ENCODE measurements around the gene THAP5. TPM values are rescaled to one million over a fixed set of nuclear protein-coding genes. Genes with fewer than 3 reads are reported as not detected.

Gene THAP5
- polyA plus RNA-seq, 3 donors = 34.4 to 41.4 (median 37.9) TPM

DNA sequence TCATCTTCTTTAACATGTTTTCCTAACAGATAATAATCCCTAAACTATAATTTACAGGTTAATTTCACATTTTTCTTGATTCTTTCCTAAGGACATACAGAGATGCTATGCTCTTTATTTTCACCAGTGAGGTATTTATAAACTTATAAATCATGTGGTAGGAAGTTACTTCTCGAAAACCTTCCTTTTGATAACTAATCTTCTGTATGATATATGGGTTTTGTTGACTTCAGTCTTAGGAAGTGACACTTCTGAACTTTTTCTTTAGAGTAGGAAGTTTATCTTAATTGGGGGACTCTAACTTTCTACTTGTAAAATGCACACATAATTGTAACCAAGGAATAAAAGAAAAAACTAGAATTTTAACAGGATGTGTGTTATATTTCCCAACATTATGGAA, 33.8 kb downstream of the THAP5 start:
- no peak for DNase-seq (ENCODE audit: low read depth in 3 of 3, low spot score in 2 of 3)

DNA sequence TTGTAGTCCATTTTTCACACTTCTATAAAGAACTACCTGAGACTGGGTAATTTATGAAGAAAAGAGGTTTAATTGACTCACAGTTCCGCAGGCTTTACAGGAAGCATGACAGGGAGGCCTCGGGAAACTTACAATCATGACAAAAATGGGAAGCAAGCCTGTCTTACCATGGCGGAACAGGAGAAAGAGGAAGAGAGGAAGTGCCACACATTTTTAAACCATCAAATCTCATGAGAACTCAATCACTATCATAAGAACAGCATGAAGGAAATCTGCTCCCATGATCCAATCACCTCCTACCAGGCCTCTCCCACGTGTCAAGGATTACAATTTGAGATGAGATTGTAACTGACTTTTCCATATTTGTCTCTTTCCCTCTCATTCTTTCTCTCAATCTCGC, 34.2 kb downstream of the THAP5 start:
- DNase-seq (ENCODE audit: low read depth in 3 of 3, low spot score in 2 of 3) = no peak

DNA sequence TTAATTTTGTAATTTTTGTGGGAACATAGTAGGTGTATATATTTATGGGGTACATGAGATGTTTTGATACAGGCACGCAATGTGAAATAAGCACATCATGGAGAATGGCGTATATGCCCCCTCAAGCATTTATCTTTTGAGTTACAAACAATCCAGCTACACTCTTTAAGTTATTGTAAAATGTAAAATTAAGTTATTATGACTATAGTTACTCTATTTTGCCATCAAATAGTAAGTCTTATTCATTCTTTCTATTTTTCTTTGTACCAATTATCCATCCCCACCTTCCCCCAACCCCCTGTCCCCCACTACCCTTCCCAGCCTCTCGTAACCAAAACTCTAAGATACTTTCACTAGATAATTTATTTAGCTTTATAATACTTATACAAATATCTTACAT, 35.8 kb downstream of the THAP5 start:
- DNase-seq (ENCODE audit: low read depth in 3 of 3, low spot score in 2 of 3) = no peak

DNA sequence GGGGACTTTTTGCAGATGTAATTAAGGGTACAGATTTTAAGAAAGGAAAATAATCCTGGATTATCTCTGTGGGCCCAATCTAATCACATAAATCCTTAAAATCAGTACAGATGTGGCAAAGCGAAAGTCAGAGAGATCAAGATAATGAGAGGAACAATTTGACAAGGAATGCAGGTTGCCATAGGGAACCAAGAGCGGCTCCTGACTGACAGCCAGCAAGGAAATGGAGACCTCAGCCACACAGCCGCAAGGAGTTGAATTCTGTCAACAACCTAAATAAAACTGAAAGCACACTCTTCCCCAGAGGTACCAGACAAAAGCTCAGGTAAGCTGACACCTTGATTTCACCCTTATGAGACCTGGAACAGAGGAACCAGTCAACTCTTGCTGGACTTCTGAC, 40.2 kb downstream of the THAP5 start:
- no peak for DNase-seq (ENCODE audit: low read depth in 3 of 3, low spot score in 2 of 3)

DNA sequence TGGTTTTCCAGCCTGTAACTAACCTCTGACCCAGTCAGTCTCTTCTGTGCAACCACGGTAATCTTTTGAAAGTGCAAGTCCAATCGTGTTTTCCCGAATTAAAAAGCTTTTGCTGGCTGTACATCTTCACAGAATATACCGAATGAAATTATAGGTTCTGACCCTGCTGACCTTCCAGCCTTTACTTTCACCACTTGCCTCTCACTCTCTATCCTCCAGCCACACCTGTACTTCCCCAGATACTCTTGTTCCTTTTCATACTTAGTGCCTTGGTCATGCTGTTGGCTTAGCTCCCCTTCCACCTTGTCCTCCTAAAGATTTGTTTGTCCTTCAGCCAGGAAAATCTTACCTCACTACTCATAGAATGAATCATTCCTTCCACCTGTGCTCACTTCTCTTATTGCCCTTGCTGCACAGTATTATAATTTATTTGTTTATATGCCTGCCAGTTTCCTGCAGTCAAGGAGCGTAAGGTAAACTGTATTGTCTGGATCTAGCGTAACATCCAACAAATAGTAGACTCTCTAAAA, 41.3 kb downstream of the THAP5 start:
- DNase-seq (ENCODE audit: low read depth in 3 of 3, low spot score in 2 of 3) = no peak

DNA sequence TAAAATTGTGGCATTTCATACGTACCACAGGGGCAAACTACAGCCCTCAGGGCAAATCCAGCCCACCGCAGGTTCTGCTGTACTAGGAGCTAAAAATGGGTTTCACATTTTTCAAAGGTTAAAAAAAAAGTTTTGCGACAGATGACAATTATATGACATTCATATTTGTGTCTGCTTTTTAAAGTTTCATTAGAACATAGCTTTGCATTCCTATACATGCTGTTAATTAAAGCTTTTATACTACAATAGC, 42.8 kb downstream of the THAP5 start:
- DNase-seq (ENCODE audit: low read depth in 3 of 3, low spot score in 2 of 3) = no peak

DNA sequence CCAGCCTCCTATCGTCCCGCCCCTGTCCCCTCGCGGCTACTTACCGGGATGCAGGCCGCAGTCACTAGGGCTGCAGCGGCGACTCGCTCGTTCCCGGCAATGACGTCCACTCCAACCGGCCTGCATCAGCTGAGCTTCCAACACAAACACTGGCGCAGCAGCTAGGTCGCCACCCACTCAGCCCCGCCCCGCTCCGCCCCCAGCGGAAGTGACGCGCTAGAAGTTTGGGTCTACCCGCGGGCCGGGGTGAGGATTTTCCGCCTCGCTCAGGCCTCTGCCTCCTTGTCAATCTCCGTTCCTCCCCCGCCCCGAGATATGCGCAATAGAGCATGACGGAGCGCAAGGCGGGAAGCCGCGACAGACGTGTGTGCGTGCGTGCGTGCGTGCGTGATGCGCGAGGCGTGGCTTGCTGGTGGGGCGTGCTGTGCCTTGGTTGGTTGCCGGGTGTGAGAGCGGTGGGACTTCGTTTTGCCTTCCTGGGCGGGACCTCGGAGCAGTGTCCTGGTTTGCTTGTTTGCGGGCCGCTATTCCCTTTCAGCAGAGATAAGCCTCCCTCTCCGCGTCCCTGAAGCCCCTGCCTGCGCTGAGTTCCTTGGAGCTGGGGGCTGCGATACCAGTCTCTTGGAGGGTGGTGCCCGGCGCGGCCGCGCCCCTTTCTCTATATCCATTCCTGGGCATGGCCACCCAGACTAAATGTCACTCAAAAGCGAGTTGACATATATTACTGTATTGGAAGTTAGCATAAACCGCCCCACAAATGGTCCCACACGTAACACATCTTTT, 43.3 kb downstream of the THAP5 start, which contains the start of gene PNPLA8:
Gene PNPLA8, minus strand, starts transcription at position 151 of the 783 bp plus-strand sequence. CDS start 10,644 bp downstream, outside the sequence.
- DNase-seq (ENCODE audit: low read depth in 3 of 3, low spot score in 2 of 3) = peak; percentile 94 to 100 (median 99)

DNA sequence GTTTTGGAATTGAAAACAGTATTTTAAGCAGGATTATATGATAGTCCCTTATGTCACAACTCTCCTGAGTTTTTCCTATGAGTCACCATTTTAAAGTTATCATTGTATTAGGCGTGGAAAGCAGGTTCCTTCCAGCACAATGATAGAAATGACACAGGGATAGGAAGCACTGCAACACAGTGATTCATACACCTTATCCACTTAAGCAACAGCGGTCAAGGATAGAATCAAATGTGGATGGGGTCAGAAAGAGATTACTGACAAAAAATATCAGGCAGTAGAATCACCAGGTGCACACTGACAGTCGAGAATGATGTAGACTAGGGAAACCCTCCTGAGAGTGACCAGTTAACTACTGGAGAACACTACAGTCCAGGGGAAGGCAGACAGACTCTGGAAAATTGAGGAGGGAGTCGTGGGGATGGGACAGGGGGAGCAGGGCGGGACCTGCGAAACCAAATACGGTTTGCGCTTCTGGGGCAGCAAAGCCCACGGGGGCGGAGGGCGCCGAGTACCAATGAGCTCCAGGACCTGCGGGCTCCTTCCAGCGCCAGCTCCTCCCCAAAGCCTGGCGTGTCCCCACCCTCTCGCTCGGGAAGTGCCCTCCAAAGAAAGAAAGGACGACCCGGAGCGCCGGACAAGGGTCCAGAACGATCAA, 44.0 kb downstream of the THAP5 start:
- peak in 1 of 3 donors; percentile 33 for DNase-seq (ENCODE audit: low read depth in 3 of 3, low spot score in 2 of 3)

DNA sequence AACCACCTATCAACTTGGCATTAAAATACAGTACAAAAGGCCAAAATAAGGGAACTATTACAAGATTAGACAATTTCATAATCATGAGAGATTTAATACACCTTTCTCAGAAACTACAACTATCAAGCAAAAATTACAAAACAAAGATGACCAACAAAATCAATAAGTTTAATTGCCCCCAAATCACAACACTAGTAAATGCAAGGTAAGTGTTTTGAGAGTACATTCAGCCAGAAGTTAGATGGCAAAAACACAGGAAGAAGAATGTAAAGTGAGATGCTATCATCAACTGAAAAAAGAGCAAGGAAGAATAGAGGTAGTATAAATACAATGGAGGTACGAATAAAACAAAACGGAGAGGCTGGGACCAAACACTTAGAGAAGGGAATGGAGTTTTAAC, 46.7 kb downstream of the THAP5 start:
- no peak for DNase-seq (ENCODE audit: low read depth in 3 of 3, low spot score in 2 of 3)

DNA sequence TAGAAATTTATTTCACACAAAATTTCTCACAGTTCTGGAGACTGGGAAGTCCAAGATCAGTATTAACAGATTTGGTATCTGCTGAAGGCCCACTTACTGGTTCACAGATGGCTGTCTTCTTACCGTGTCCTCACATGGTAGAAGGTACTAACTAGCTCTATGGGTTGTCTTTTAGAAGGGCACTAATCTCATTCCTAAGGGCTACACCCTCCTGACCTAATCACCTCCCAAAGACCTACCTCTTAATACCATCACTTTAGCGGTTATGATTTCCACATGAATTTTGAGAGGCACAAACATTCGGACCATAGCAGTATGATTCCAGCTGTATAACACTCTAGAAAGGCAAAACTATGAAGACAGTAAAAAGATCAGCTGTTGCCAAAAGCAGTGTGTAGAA, 51.6 kb downstream of the THAP5 start:
- no peak for DNase-seq (ENCODE audit: low read depth in 3 of 3, low spot score in 2 of 3)

DNA sequence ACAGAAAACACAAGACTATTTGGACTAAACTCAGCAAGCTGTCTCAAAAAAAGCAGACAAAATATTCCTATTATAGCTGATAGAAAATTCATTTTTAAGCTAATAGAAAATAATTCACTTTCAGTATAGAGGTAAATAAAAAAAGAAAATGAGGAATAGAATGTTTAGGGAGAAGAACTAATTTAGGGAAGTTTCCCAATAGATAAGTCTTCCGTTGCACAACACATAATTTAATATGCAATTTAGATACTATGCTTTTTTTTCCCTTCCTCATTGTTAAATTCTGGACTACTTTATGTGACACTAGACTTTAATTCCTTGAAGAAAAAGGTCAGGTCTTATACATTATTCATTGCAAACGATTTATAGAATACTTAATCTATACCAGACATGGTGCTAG, 53.9 kb downstream of the THAP5 start:
- DNase-seq (ENCODE audit: low read depth in 3 of 3, low spot score in 2 of 3) = no peak

DNA sequence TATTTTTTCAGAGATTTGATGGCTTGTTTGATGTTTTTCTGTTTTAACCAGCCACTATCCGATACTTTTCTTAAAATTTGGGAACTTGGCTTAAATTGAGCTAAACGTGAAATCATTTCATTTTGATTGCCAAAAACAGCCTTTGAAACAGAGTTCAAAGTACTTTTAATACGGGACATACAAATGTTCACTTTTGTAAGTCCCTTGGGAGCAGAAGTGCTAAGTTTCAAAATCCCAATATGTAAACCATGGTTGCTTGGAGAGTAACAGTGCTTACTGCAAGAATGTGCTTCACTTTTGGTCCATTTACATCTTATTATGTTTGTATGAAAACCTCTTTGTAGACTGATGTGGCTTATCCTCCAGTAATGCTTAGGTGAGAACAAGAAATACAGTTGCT, 54.5 kb downstream of the THAP5 start:
- DNase-seq (ENCODE audit: low read depth in 3 of 3, low spot score in 2 of 3) = no peak

Other genes with a start within 250 kb of the THAP5 start
- 10 to 100 TPM; 16.7 to 24.1 (median 19.8) TPM for gene NRCAM, start 113.3 kb downstream of the THAP5 start, polyA plus RNA-seq (ENCODE audit: insufficient read length in 3 of 3)
- gene PNPLA8, start 43.6 kb downstream of the THAP5 start, polyA plus RNA-seq (ENCODE audit: insufficient read length in 3 of 3) = 10 to 100 TPM; 44.7 to 48.0 (median 47.3) TPM
- gene DNAJB9, start 168 bp upstream of the THAP5 start, polyA plus RNA-seq (ENCODE audit: insufficient read length in 3 of 3) = 10 to 100 TPM; 44.6 to 49.4 (median 44.8) TPM

Measured in right renal cortex interstitium (tissue), 3 donors.